Stimulated activated CD8-positive, alpha-beta memory T cell treated with anti-CD3 and anti-CD28 coated beads, Interleukin-15, amount 100 ng/mL, for 1 hour (primary cell): Measurements from ENCODE around the gene WDR88.
"Not testable (repeated sequence)": the region's sequence is repeated elsewhere in the genome, so short reads cannot be mapped to it uniquely, and the experiment has no call there.

Experiments used
- DNase-seq: peaks from one replicate; pipeline ENCODE4 v3.0.0-alpha.2; 2020; ENCODE audit warnings: low read depth

Gene WDR88

GRCh38 chr19:33212436-33213172 is 80.7 kb downstream of the WDR88 start:
- no peak for DNase-seq

GRCh38 chr19:33214596-33214995 is 82.7 kb downstream of the WDR88 start:
- no peak for DNase-seq

- no peak for DNase-seq
These were observed 83.7 kb downstream of the WDR88 start for GRCh38 chr19:33215438-33216197.

GRCh38 chr19:33216198-33216830 is 84.4 kb downstream of the WDR88 start:
- DNase-seq: no peak

GRCh38 chr19:33217881-33218280 is 86.0 kb downstream of the WDR88 start:
- no peak for DNase-seq

- no peak for DNase-seq
These were observed 87.4 kb downstream of the WDR88 start for GRCh38 chr19:33219261-33219815.

- DNase-seq: no peak
These were observed 88.2 kb downstream of the WDR88 start for GRCh38 chr19:33220115-33220514.

GRCh38 chr19:33220735-33221134 is 88.8 kb downstream of the WDR88 start:
- no peak for DNase-seq

- no peak for DNase-seq
These were observed 89.7 kb downstream of the WDR88 start for GRCh38 chr19:33221638-33222037.

- DNase-seq: not testable (repeated sequence)
These were observed 90.3 kb downstream of the WDR88 start for GRCh38 chr19:33222255-33222654.

GRCh38 chr19:33224694-33225457 is 93.0 kb downstream of the WDR88 start:
- DNase-seq: no peak
